Heart left ventricle (tissue), 16 donors: ENCODE data around the gene CAPRIN2. TPM values are rescaled to one million over a fixed set of nuclear protein-coding genes. Genes with fewer than 3 reads are reported as not detected.

Experiments
- ATAC-seq, 4 donors: fragments of 200-7000 bp; cut with Tn5 transposase; one replicate each; pipeline ENCODE4 v1.9.1; 2020 to 2022; ENCODE audit warnings: moderate library complexity in 4 of 4, mild to moderate bottlenecking in 3 of 4, moderate number of reproducible peaks in 1 of 4
- DNase-seq, 5 donors: peaks; one replicate each; pipeline ENCODE4 v3.0.0-alpha.2; 2020
- H3K27ac ChIP-seq, 12 donors: fragments of 200-600 bp; sonication (generic) in 4 of 12; one replicate each; pipeline versions ENCODE4 v1.5.0 to v1.8.0; 2016 to 2022; ENCODE audit warnings: mild to moderate bottlenecking in 2 of 12
- H3K27me3 ChIP-seq, 9 donors: fragments of 200-600 bp; sonication (generic) in 2 of 9; one replicate each; pipeline versions ENCODE4 v1.5.1 to v1.8.0; 2016 to 2022; ENCODE audit warnings: mild to moderate bottlenecking in 3 of 9
- H3K36me3 ChIP-seq, 9 donors: fragments of 200-600 bp; sonication (generic) in 2 of 9; one replicate each; pipeline versions ENCODE4 v1.5.0 to v1.8.0; 2018 to 2022; ENCODE audit warnings: mild to moderate bottlenecking in 2 of 9
- H3K4me1 ChIP-seq, 12 donors: fragments of 200-600 bp; sonication (generic) in 4 of 12; one replicate each; pipeline versions ENCODE4 v1.5.0 to v1.8.0; 2016 to 2022; ENCODE audit warnings: mild to moderate bottlenecking in 3 of 12
- H3K4me3 ChIP-seq, 12 donors: fragments of 200-600 bp; sonication (generic) in 4 of 12; one replicate each; pipeline versions ENCODE4 v1.5.0 to v1.8.0; 2017 to 2022; ENCODE audit warnings: mild to moderate bottlenecking in 9 of 12, moderate library complexity in 4 of 12
- H3K9me3 ChIP-seq, 12 donors: fragments of 200-600 bp; sonication (generic) in 4 of 12; one replicate each; pipeline versions ENCODE4 v1.5.0 to v1.8.0; 2016 to 2022; ENCODE audit warnings: mild to moderate bottlenecking in 1 of 12
- POLR2A ChIP-seq, 2 donors: fragments of 450-650 bp; IDR thresholded peaks; one replicate each; pipeline ENCODE4 v1.6.1; 2017; ENCODE audit warnings: antibody characterized with exemption in 2 of 2, mild to moderate bottlenecking in 2 of 2, moderate library complexity in 2 of 2
- WGBS, 4 donors: extraction: QIAGEN DNeasy Blood & Tissue Kit in 2 of 4; methylation state at CpG; one replicate each; pipeline versions ENCODE4 v1.1.5 to v1.1.7; 2013 to 2018; 5-methylcytosine and 5-hydroxymethylcytosine counted together
- intact Hi-C, 10 donors: fragments of 100-400 bp; cut with DNase I; formaldehyde crosslinking; loops; one replicate each; pipeline versions ENCODE4 v1.11.1 to v1.14.2; 2022
- polyA plus RNA-seq, 2 donors: library from polyadenylated mRNA; stranded (reverse); fragments of 200-250 nt; gene quantifications; one replicate each; pipeline ENCODE4 v1.2.3, GENCODE V29; 2013
- total RNA-seq, 9 donors: library from RNA; depleted of rRNA in 2 of 9; stranded (reverse); fragments of >200 nt in 2 of 9; fragmentation: NEBNext Ultra II Directional in 3 of 9; extraction: Animal tissue kit (Norgen Biotek cat#: 25700) in 3 of 9; gene quantifications; one replicate each; pipeline versions ENCODE4 v1.1.0 to v1.2.4, GENCODE V29; 2016 to 2023
- TF ChIP-seq, protein P1 (sequence below), 12 donors: fragments of 200-600 bp; sonication (generic) in 4 of 12; IDR thresholded peaks; one replicate each; pipeline versions ENCODE4 v1.5.0 to v1.8.0; 2018 to 2022; ENCODE audit warnings: antibody characterized with exemption in 12 of 12, mild to moderate bottlenecking in 5 of 12
- donor health status: ischemic (EF 13 %, LVEDD 7.1; RV severe dilation, severe dysfunction).
- donor health status: healthy with polysubstance abuse.
- donor health status: DM: no; HTN: yes; CAD: no.
- donor health status: DM: no; HTN: no; CAD: no.
- donor health status: ischemic (EF 25% LVEDD 6.9; RV normal size, moderate dysfunction).
- donor health status: ischemic (EF 25% LVEDD 5.7; RV mildly dilated, moderate dysfunction).
- donor health status: healthy.
- donor health status: DM: yes; HTN: yes; CAD: no.
- donor health status: ischemic (EF 35%, LVEDD 5.7; RV mildly dilated, moderate dysfunction).
- donor health status: nonischemic (EF 11% LVEDD 7.7; RV severe dilation, severe dysfunction).
- donor health status: DM: yes; HTN: yes; CAD: no.
- donor health status: PGD.
- donor health status: ischemic (EF 29% LVEDD 5.4; RV normal size, mild dysfunction).
- donor health status: nonischemic (EF 23%, LVEDD 6.1; RV moderate dilation, normal function).

Gene CAPRIN2
- total and polyA plus RNA-seq, 11 donors, result 9.9 to 33.6 (median 29.0) TPM

DNA sequence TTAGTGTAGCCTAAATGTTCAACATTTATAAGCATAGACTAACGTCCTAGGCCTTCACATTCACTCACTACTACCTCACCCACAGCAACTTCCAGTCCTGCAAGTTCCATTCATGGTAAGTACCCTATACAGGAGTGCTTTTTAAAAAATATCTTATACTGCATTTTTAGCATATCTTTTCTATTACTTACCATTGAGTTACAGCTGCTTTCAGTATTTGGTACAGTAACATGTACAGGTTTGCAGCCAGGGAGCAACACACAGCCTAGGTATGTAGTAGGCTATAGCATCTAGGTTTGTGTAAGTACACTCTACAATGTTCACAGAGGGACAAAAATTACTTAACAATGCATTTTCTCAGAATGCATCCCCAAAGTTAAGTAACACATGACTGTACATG lies 76.5 kb downstream of the CAPRIN2 start:
- H3K4me3 ChIP-seq, result no peak overlapping the region
- H3K9me3 ChIP-seq, result no peaks in the 10 kb centered on the region
- intact Hi-C loops, result no loop called here
- TF ChIP-seq POLR2A (IDR thresholded peaks at IDR 0.05), result no peak
- TF ChIP-seq, protein P1, sequence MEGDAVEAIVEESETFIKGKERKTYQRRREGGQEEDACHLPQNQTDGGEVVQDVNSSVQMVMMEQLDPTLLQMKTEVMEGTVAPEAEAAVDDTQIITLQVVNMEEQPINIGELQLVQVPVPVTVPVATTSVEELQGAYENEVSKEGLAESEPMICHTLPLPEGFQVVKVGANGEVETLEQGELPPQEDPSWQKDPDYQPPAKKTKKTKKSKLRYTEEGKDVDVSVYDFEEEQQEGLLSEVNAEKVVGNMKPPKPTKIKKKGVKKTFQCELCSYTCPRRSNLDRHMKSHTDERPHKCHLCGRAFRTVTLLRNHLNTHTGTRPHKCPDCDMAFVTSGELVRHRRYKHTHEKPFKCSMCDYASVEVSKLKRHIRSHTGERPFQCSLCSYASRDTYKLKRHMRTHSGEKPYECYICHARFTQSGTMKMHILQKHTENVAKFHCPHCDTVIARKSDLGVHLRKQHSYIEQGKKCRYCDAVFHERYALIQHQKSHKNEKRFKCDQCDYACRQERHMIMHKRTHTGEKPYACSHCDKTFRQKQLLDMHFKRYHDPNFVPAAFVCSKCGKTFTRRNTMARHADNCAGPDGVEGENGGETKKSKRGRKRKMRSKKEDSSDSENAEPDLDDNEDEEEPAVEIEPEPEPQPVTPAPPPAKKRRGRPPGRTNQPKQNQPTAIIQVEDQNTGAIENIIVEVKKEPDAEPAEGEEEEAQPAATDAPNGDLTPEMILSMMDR (IDR thresholded peaks at IDR 0.05), result no peak
- H3K27ac ChIP-seq, result no peak overlapping the region
- peaks cover 0 to 26% (median 0%) of the 10 kb centered on the region in 12 donors for H3K4me1 ChIP-seq
- DNase-seq, result no peak
- no peak for ATAC-seq
- H3K36me3 ChIP-seq, result peaks cover 0 to 100% (median 78%) of the 10 kb centered on the region in 9 donors
- no peaks in the 10 kb centered on the region for H3K27me3 ChIP-seq
- 88 to 100% (median 90%) methylated on average over 1 of the region's 1 CpG for WGBS, 4 donors

DNA sequence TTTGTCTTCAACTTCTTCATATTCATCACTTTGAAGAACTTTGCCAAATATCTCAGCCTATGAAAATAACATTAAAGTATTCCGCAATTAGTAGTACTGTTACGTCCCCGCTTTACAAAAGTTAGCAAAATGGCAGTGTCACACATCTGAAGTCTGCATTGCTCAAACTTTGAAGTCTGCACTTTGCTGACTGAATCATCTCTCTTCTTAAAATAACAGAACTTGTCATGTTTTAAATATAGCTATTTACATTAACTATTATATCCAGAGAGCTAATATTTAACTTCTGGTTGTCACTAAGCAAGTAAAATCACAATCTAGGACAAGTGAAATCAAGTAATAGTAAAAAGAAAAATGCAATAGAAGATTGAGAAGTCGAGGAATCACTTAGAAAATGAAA lies 93.5 kb downstream of the CAPRIN2 start:
- H3K27me3 ChIP-seq, result no peaks in the 10 kb centered on the region
- intact Hi-C loops, result no loop called here
- no peaks in the 10 kb centered on the region for H3K9me3 ChIP-seq
- no peak overlapping the region for H3K4me3 ChIP-seq
- H3K4me1 ChIP-seq, result no peaks in the 10 kb centered on the region
- no peak overlapping the region for H3K27ac ChIP-seq
- TF ChIP-seq POLR2A (IDR thresholded peaks at IDR 0.05), result no peak
- TF ChIP-seq, protein P1 (IDR thresholded peaks at IDR 0.05), result no peak
- peaks cover 4 to 97% (median 84%) of the 10 kb centered on the region in 9 donors for H3K36me3 ChIP-seq
- no peak for ATAC-seq
- 74 to 91% (median 80%) methylated on average over 4 of the region's 4 CpGs for WGBS, 4 donors
- DNase-seq, result no peak

Other genes with a start within 250 kb of the CAPRIN2 start
- 10 to 100 TPM; 16.9 to 37.2 (median 28.7) TPM for gene IPO8, start 59.1 kb downstream of the CAPRIN2 start, total RNA-seq
- 10 to 100 TPM in 1 of 2 donors, 1 to 10 TPM in 1; 6.1 to 20.1 TPM for gene IPO8, start 59.1 kb downstream of the CAPRIN2 start, polyA plus RNA-seq
- gene TSPAN11, start 171.8 kb upstream of the CAPRIN2 start, total RNA-seq, result 1 to 10 TPM in 8 of 9 donors, under 1 TPM in 1; 0.79 to 4.2 (median 2.0) TPM
- gene TSPAN11, start 171.8 kb upstream of the CAPRIN2 start, polyA plus RNA-seq, result under 1 TPM; 0.49 to 0.61 TPM